BJ (cell line): ENCODE measurements around the gene AKAP1. TPM values are rescaled to one million over a fixed set of nuclear protein-coding genes. Genes with fewer than 3 reads are reported as not detected.

Source experiments
- CTCF ChIA-PET: fragments of 350-600 bp; formaldehyde crosslinking; extraction: SDS; loops from one replicate; lab custom pipeline; 2021; ENCODE audit warnings: antibody characterized with exemption, inconsistent platforms; lab: Yijun Ruan, JAX
- POLR2A ChIA-PET: fragments of 300-600 bp; sonication (Branson Sonifier 250); formaldehyde crosslinking; extraction: SDS; loops from one replicate; lab custom pipeline; 2021; ENCODE audit warnings: antibody characterized with exemption; lab: Charles Lee
- DNase-seq: peaks from one replicate; pipeline ENCODE4 v3.0.0-alpha.2; 2011; ENCODE audit warnings: low read depth
- H3K27me3 ChIP-seq: 2 replicates; pipeline ENCODE4 v1.6.0; 2011; ENCODE audit warnings: low read length; ENCODE audit not compliant: control insufficient read depth, insufficient read depth
- H3K36me3 ChIP-seq: 2 replicates; pipeline ENCODE4 v1.5.1; 2011; ENCODE audit warnings: low read length; ENCODE audit not compliant: control insufficient read depth, insufficient read depth
- H3K4me3 ChIP-seq: 2 replicates; pipeline ENCODE4 v1.5.1; 2011; ENCODE audit warnings: low read depth, mild to moderate bottlenecking, control low read depth, low read length
- CTCF ChIP-seq: IDR thresholded peaks from 2 replicates; pipeline ENCODE4 v1.5.1; 2011; ENCODE audit warnings: low read depth, mild to moderate bottlenecking, control low read depth, inconsistent platforms, low read length, moderate library complexity; ENCODE audit not compliant: insufficient read depth
- polyA plus RNA-seq: library from polyadenylated mRNA; depleted of rRNA; stranded (reverse); fragments of >200 nt; gene quantifications from 2 replicates; pipeline ENCODE4 v1.2.3, GENCODE V29; 2011

Gene AKAP1
- polyA plus RNA-seq, 1 experiment = 15.7 TPM

DNA sequence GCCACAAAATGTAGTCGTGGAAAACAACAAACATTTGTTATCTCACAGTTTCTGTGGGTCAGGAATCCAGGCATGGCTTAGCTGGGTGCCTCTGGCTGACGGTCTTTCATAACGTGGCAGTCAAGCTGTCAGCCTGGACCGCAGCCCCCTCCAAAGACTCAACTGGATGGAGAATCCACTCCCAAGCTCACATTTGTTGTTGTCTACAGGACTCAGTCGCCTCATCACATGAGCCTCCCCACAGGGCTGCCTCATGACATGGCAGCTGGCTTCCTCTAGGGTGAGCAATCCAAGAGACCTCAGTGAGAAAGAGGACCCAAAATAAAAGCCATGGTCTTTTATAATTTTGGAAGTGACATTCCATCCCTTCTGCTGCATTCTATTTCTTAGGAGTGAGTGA, 34.7 kb upstream of the AKAP1 start:
- no peak overlapping the region for H3K4me3 ChIP-seq
- no peak for TF ChIP-seq CTCF
- no peaks in the 10 kb centered on the region for H3K36me3 ChIP-seq
- peaks cover 15% of the 10 kb centered on the region for H3K27me3 ChIP-seq
- CTCF ChIA-PET = no interaction called here
- DNase-seq = no peak
- POLR2A ChIA-PET = no interaction called here

DNA sequence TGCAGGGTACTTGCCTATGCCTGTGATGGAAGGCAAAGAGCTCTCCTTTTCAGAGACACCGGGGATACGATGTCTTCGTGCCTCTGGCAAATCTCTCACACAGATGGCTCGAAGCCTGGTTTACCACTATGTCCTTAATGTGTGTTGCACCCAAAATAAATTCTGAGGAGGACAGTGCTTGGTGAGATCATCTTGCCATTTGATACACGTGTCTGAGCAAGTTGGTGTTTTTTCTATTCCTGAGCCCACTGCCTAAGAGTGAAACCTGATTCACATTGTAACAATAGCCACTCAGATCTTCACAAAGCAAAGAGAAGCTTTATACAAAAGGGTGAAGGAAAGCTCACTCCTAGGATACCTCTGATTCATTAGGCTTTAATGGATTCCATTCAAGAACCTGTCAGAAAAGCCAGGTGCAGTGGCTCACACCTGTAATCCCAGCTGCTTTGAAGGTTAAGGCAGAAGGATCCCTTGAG, 33.1 kb upstream of the AKAP1 start:
- no peaks in the 10 kb centered on the region for H3K36me3 ChIP-seq
- H3K27me3 ChIP-seq = peaks cover 5% of the 10 kb centered on the region; the same call in 1 of the 2 replicates
- H3K4me3 ChIP-seq = no peak overlapping the region
- no peak for DNase-seq
- TF ChIP-seq CTCF = no peak
- CTCF ChIA-PET = interaction anchor here (1.7 kb wide), 1 partner anchor 42 kb away, joined by 4 read pairs; no protein-coding TSS in a partner anchor
- POLR2A ChIA-PET = no interaction called here

GRCh38 chr17:57062865-57063264, 22.2 kb upstream of the AKAP1 start:
- DNase-seq = no peak
- POLR2A ChIA-PET = no interaction called here
- Histone ChIP-seq H3K36me3 (no peaks in the 10 kb centered on the region), H3K27me3 (no peaks in the 10 kb centered on the region), H3K4me3 (no peak overlapping the region)
- CTCF ChIA-PET = no interaction called here
- no peak for TF ChIP-seq CTCF

- Histone ChIP-seq H3K27me3 (0 out of 2 replicates have a peak, but pooled peaks cover 2% of the 10 kb centered on the region), H3K36me3 (no peaks in the 10 kb centered on the region), H3K4me3 (no peak overlapping the region)
- ChIA-PET CTCF (no interaction called here), POLR2A (no interaction called here)
- TF ChIP-seq CTCF = no peak
- DNase-seq = no peak
Measured at GRCh38 chr17:57067162-57067561, 17.9 kb upstream of the AKAP1 start.

GRCh38 chr17:57067781-57068180, 17.3 kb upstream of the AKAP1 start:
- Histone ChIP-seq H3K36me3 (no peaks in the 10 kb centered on the region), H3K27me3 (0 out of 2 replicates have a peak, but pooled peaks cover 2% of the 10 kb centered on the region), H3K4me3 (no peak overlapping the region)
- ChIA-PET POLR2A (no interaction called here), CTCF (interaction anchor here (0.6 to 1.0 kb wide), 2 partner anchors 8 to 243 kb away, joined by 3 read pairs; no protein-coding TSS in a partner anchor)
- DNase-seq = no peak
- no peak for TF ChIP-seq CTCF
